ENCODE results near the gene FUT8.

The FUT8 gene

GRCh38 chr14:65772921-65773574 is 360.5 kb downstream of the FUT8 start:
- Histone ChIP-seq H3K36me3 (no peaks in the 10 kb centered on the region), H3K9me3 (no peaks in the 10 kb centered on the region), H3K27me3 (no peaks in the 10 kb centered on the region), H3K4me1 (no peaks in the 10 kb centered on the region), H3K4me3 (ENCODE audit: low read depth, low read length) (no peak overlapping the region)
- DNase-seq = no peak
- no peak for TF ChIP-seq CTCF (IDR thresholded peaks at IDR 0.05; ENCODE audit: low read depth, low read length)

- Histone ChIP-seq H3K9me3 (no peaks in the 10 kb centered on the region), H3K27me3 (no peaks in the 10 kb centered on the region), H3K36me3 (no peaks in the 10 kb centered on the region), H3K4me3 (ENCODE audit: low read depth, low read length) (no peak overlapping the region), H3K4me1 (no peaks in the 10 kb centered on the region)
- TF ChIP-seq CTCF (IDR thresholded peaks at IDR 0.05; ENCODE audit: low read depth, low read length) = no peak
- no peak for DNase-seq
Measured at GRCh38 chr14:65774041-65774440, 361.5 kb downstream of the FUT8 start.

GRCh38 chr14:65776193-65776852 is 363.8 kb downstream of the FUT8 start:
- no peak for TF ChIP-seq CTCF (IDR thresholded peaks at IDR 0.05; ENCODE audit: low read depth, low read length)
- H3K9me3 ChIP-seq = no peaks in the 10 kb centered on the region
- DNase-seq = no peak
- no peaks in the 10 kb centered on the region for H3K36me3 ChIP-seq
- H3K27me3 ChIP-seq = no peaks in the 10 kb centered on the region
- H3K4me1 ChIP-seq = no peaks in the 10 kb centered on the region
- no peak overlapping the region for H3K4me3 ChIP-seq (ENCODE audit: low read depth, low read length)

- no peak for DNase-seq
- H3K9me3 ChIP-seq = no peaks in the 10 kb centered on the region
Measured at GRCh38 chr14:65780566-65780965, 368.0 kb downstream of the FUT8 start.

GRCh38 chr14:65783101-65783500 is 370.6 kb downstream of the FUT8 start:
- Histone ChIP-seq H3K4me1 (no peaks in the 10 kb centered on the region), H3K36me3 (no peaks in the 10 kb centered on the region), H3K27me3 (no peaks in the 10 kb centered on the region), H3K9me3 (no peaks in the 10 kb centered on the region), H3K4me3 (ENCODE audit: low read depth, low read length) (no peak overlapping the region)
- no peak for TF ChIP-seq CTCF (IDR thresholded peaks at IDR 0.05; ENCODE audit: low read depth, low read length)
- DNase-seq = no peak

More at GRCh38 chr14:65780566-65780965, 368.0 kb downstream of the FUT8 start:
- Histone ChIP-seq H3K27me3 (no peaks in the 10 kb centered on the region), H3K36me3 (no peaks in the 10 kb centered on the region), H3K4me1 (no peaks in the 10 kb centered on the region), H3K4me3 (ENCODE audit: low read depth, low read length) (no peak overlapping the region)
- TF ChIP-seq CTCF (IDR thresholded peaks at IDR 0.05; ENCODE audit: low read depth, low read length) = no peak

- no peak for TF ChIP-seq CTCF (IDR thresholded peaks at IDR 0.05; ENCODE audit: low read depth, low read length)
- no peaks in the 10 kb centered on the region for H3K9me3 ChIP-seq
- H3K4me1 ChIP-seq = no peaks in the 10 kb centered on the region
- no peak overlapping the region for H3K4me3 ChIP-seq (ENCODE audit: low read depth, low read length)
- no peaks in the 10 kb centered on the region for H3K27me3 ChIP-seq
- DNase-seq = no peak
- H3K36me3 ChIP-seq = no peaks in the 10 kb centered on the region
Measured at GRCh38 chr14:65783576-65783975, 371.0 kb downstream of the FUT8 start.
